Astrocyte of the cerebellum (primary cell): ENCODE measurements around the gene HRNR.
"Not testable (repeated sequence)": the region's sequence is repeated elsewhere in the genome, so short reads cannot be mapped to it uniquely, and the experiment has no call there.

ENCODE experiments used
- DNase-seq: peaks from one replicate; pipeline ENCODE4 v3.0.0-alpha.2; 2011; ENCODE audit warnings: low read depth
- H3K4me3 ChIP-seq: 2 replicates; pipeline ENCODE4 v1.5.1; 2011; ENCODE audit warnings: mild to moderate bottlenecking, low read depth, low read length, moderate library complexity
- CTCF ChIP-seq: IDR thresholded peaks from 2 replicates; pipeline ENCODE4 v1.5.1; 2012; ENCODE audit warnings: low read length, low read depth, moderate library complexity, mild to moderate bottlenecking; ENCODE audit errors: missing control alignments
- in situ Hi-C: cut with HindIII; loops from 2 replicates; pipeline ENCODE4 v1.10.0; 2017; ENCODE audit warnings: low sequenced_read_pairs

HRNR gene

GRCh38 chr1:152228831-152229230 lies 4.8 kb upstream of the HRNR start:
- no peak for DNase-seq
- no peak overlapping the region for H3K4me3 ChIP-seq
- no peak for TF ChIP-seq CTCF
- in situ Hi-C loops, result no loop called here

- H3K4me3 ChIP-seq, result no peak overlapping the region
- no peak for DNase-seq
- TF ChIP-seq CTCF, result no peak
- in situ Hi-C loops, result no loop called here
These were observed 3.4 kb upstream of the HRNR start for GRCh38 chr1:152227310-152227928.

DNA sequence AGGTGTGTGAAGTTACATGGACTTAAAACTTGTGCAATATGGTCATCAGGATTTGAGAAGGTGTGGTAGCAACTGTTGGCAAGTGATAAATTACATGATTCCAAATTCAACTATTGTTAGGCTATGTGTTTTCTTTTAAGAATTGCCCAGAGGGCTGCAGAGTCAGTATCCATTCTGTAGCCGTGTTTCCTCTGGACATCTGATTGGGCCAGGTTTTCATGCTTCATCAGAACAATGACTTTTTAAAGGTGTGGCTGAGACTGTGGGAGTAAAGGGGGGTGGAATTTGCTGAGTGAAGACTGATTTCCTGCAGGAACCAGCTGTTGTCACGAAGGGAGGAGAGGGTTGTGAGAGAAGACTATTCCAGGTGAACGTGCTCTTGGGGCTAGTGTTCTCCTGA lies 1.7 kb upstream of the HRNR start:
- TF ChIP-seq CTCF, result no peak
- in situ Hi-C loops, result no loop called here
- no peak overlapping the region for H3K4me3 ChIP-seq
- no peak for DNase-seq

- in situ Hi-C loops, result no loop called here
- TF ChIP-seq CTCF, result no peak
- no peak overlapping the region for H3K4me3 ChIP-seq
- DNase-seq, result no peak
These were observed 3.5 kb downstream of the HRNR start for GRCh38 chr1:152220166-152221163.

DNA sequence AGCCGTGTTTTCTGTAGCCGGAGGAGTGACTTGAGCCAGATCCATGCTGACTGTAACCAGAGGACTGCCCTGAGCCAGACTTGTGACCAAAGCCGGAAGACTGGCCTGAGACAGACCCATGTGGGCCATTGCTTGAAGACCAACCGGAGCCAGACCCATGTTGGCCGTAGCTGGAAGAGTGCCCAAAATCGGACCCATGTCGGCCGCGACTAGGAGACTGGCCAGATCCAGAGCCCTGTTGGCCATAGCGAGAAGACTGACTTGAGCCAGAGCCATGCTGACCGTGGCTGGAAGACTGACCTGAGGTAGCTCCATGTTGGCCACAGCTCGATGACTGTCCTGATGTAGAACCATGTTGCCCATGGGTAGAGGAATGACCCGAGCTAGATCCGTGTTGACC lies 4.6 kb downstream of the HRNR start:
- DNase-seq, H3K4me3 ChIP-seq, in situ Hi-C loops: not testable (repeated sequence)

DNA sequence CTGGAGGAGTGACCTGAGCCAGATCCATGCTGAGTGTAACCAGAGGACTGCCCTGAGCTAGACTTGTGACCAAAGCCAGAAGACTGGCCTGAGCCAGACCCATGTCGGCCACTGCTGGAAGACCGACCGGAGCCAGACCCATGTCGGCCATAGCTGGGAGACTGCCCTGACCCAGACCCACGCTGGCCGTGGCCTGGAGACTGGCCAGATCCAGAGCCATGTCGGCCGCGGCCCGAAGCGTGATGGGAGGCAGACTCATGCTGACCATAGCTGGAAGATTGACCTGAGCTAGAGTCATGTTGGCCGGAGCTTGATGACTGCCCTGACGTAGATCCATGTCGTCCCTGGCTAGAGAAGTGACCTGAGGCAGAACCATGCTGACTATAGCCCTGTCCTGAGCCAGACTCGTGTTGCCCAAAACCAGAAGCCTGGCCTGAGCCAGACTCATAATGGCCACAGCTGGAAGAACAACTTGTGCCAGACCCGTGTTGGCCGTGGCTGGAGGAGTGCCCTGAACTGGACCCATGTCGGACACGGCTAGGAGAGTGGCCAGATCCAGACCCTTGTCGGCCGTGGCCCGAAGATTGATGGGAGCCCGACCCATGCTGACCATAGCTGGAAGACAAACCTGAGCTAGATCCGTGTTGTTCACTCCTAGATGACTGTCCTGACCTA lies 5.1 kb downstream of the HRNR start:
- H3K4me3 ChIP-seq, result no peak overlapping the region
- no peak for DNase-seq
- TF ChIP-seq CTCF, result no peak
- in situ Hi-C loops, result no loop called here

- in situ Hi-C loops, DNase-seq, H3K4me3 ChIP-seq: not testable (repeated sequence)
These were observed 8.4 kb downstream of the HRNR start for GRCh38 chr1:152215604-152216003.

DNA sequence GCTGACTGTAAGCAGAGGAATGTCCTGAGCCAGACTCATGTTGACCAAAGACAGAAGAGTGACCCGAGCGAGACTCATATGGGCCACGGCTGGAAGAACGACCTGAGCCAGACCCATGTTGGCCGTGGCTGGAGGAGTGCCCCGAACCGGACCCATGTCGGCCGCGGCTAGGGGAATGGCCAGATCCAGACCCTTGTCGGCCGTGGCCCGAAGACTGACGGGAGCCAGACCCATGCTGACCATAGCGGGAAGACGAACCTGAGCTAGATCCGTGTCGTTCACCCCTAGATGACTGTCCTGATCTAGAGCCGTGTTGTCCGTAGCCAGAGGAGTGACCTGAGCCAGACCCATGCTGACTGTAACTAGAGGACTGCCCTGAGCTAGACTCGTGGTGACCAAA lies 9.1 kb downstream of the HRNR start:
- in situ Hi-C loops, result not testable (repeated sequence)

More for the DNA sequence above, 9.1 kb downstream of the HRNR start:
- H3K4me3 ChIP-seq, DNase-seq: not testable (repeated sequence)
